Stimulated activated CD8-positive, alpha-beta memory T cell treated with anti-CD3 and anti-CD28 coated beads, Interleukin-4, amount 100 ng/mL, for 24 hours (primary cell): ENCODE results near the gene PRKAG2.
A peak's percentile ranks its signal among the peaks of the same experiment; 100 is the strongest.
"Not testable (repeated sequence)": the region's sequence is repeated elsewhere in the genome, so short reads cannot be mapped to it uniquely, and the experiment has no call there.

Experiments
- DNase-seq: peaks from one replicate; pipeline ENCODE4 v3.0.0-alpha.2; 2020; ENCODE audit warnings: low read depth

PRKAG2 gene

DNA sequence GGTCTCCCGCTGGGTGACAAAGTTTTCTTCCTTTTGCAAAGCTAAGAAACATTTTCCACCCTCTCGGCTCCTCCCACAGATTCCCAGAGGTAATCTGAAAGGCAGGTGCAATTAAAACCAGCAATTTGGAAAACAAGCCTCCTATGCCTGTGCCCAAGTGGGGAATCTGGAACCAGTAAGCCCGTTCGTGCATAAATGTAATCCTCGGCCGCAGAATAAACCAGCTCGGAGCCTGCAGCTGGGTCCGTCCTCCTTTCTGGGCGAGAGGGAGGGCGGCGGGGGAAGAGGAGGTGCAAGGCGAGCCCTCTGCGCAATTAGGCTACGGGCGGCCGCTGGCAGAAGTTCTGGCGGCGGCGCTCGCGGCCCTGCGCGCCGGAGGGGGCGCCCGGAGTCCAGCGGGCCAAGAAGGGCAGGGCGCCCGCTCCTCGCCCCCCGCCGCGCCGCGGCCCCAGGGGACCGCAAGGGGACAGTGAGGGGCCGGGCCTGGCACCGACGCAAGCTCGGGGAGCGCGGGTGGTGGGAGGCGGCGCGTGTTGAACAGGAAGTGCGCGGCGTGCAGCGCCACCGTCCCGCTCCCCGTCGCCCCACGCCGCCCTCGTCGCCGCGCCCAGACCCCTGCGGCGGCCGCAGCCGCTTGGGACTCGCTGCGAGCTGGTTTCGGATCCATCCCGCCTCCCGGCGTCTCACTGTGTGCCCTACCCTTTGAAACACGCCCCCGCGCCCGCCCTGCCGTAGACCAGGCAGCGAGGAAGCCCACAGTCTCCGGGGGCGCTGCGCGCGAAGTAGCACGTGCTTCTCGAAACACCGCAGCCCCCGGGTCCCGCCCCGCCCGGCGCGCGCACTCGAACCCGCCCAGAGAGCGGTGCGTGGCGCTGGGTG is at the start of gene PRKAG2:
Gene PRKAG2 (minus strand): TSS at position 217 of the 879 bp plus-strand sequence. CDS start 495 bp downstream, outside the sequence.
- DNase-seq: peak; percentile 65

DNA sequence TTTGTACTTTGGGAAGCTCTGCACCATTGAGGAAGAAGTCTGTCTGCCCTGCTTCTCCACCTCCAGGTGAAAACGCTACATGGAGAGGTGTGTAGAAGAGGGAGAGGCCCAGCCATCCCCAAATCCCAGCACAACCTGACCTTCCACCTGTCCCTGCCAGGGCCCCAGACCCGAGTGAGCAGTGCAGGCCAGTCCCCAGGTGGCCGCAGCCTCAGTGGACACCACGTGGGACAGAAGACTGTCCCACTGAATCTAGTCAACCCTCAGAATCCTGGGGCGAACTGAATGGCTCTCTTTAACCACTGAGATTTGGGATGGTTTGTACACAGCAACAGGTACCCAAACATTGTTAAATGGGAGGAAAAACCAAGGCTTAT is 49.4 kb upstream of the PRKAG2 start:
- no peak for DNase-seq

DNA sequence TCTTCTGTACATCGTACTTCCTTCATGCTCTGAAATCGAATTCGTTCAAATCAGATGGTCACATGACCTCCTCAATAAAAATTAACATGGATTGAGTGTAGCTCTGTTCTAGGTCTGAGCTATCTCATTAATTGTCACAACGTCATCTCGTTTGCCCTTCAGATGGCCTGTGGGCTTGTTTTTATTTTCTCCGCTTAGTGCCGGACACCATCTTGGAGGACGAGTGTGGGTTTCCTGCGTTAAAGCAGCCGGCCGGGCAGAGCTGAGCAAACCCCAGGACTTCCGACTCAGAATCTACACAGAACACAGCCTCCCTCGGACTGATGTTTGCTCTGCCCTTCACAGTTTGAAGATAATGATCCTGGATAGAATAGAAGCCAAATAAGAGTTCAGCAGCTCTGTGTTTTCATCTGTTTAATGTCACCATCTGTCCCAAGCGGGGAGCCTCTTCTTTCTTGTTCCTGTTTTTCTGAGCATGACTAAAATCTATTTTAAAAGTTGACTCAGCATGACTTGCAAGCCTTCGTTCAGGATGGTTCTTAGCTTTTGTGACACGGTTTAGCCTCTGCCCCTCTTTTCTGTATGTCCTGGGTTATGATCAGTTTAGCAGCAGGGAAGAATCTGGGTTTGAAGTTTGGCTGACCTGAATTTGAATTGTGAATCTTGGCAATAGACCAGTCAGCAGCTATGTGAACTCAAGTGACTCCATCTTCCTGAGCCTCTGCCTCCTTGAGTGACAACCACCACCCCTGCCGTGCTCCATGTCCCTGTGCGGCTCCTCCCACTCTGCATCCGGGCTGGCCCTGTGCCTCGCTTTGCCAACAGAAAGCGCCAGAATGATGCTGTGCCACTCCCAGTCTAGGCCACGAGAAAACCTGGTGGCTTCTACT is 48.8 kb upstream of the PRKAG2 start:
- no peak for DNase-seq

DNA sequence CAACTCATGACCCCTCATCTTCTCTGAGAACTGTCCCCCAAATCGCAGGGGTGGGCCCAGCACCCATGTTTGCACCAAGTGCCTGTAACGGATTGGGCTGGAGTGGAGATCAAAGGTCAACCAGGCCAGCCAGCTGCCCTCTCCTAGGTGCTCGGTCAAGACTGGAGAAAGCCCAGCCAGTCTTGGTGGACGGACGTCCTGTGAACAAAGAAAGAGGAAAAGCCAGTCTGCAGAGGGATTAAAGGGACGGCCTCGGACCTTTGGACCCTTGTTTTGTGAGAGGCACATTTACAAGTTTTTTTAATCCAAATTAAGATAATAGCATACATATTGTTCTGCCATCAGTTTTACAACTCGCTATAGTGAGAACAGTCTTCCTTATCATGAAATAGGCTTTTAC is 47.6 kb upstream of the PRKAG2 start:
- DNase-seq: no peak

DNA sequence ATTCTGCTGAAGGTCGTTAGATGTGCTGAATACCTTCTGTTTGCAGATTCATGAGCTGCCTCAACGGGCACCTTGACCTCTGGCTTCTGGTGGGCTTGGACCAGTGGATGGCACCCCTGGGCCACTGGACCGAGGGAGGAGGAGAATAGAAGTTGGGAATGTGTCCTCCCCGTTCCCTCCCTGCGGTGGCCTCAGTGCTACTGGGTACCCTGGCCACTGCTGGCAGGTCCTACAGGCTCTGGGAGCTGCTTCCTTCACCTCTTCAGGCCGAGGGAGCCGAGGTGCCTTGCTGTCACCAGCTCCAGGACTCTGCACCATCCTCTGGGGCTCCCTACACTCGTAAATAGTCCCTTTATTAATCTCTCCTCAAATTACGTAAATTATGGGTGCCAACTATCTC is 47.1 kb upstream of the PRKAG2 start:
- no peak for DNase-seq

GRCh38 chr7:151923097-151923876 is 46.4 kb upstream of the PRKAG2 start:
- no peak for DNase-seq

DNA sequence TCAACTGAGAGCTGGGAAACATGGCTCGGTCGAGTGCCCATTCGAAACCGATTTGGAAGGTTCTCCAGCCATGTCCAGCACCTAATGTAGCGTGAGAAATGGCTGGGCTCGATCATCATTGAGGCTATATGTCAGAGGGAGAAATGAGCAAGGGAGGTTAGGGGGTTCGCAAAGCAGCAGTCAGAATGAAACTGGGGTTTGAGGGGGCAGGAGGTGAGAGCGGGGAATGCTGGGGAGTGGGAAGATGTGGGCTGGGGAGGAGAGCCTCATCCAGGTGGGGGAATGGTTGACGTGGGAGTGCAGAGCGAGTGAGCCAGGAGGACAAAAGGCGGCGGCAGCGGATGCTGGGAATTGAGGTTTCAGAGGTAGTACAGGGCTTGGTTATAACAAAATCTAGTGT is 44.5 kb upstream of the PRKAG2 start:
- DNase-seq: no peak

GRCh38 chr7:151920488-151920887 is 43.6 kb upstream of the PRKAG2 start:
- DNase-seq: no peak

DNA sequence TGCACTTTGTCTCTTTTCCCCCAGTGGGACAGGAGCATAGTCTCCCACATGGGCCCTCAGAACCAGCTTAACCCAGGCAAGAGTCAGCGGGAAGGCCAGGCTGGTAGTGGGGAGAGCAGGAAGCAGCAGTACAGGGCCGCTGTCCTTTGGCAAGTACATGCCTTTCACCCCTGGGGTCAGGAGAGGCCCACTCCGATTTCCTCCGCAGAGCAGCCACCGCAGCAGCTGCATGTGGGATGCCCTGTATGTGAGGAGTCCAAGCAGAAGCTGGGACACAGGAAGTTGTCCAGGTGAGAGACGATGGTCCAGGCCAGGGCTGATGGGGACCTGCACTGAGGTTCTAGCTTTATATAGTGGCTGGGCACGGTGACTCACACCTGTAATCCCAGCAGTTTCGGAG is 42.7 kb upstream of the PRKAG2 start:
- DNase-seq: no peak

- DNase-seq: no peak
These were observed 41.6 kb upstream of the PRKAG2 start for GRCh38 chr7:151918510-151918843.

- DNase-seq: no peak
These were observed 41.0 kb upstream of the PRKAG2 start for GRCh38 chr7:151917791-151918509.

DNA sequence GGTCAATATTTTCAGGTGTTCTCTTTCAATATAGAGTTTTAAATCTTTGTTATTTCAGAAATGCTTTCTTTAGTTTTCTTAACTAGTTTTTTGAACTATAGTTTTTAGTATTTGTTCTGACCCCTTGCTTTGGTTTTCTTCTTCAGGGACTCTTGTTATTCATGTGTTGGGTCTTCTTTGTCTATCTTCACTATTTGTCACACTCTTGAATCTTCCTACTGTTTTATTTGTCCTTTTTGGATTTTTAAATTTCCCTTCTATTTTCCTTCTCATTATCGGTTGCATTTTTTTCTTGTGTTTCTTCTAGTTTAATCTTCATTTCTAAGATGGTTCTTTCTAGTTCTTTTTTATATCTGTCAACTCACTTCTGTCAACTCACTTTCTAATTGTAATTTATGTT is 37.1 kb upstream of the PRKAG2 start:
- no peak for DNase-seq

- not testable (repeated sequence) for DNase-seq
These were observed 33.7 kb upstream of the PRKAG2 start for GRCh38 chr7:151910655-151911054.

DNA sequence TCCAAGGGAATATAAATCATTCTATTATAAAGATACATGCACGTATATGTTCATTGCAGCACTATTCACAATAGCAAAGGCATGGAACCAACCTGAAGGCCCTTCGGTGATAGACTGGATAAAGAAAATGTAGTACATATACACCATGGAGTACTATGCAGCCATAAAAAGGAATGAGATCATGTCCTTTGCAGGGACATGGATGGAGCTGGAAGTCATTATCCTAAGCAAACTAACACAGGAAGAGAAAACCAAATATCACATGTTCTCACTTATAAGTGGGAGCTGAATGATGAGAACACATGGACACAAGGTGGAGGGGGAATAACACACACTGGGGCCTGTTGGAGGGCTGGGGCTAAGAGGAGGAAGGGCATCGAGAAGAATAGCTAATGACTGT is 30.2 kb upstream of the PRKAG2 start:
- not testable (repeated sequence) for DNase-seq

GRCh38 chr7:151905766-151906165 is 28.9 kb upstream of the PRKAG2 start:
- no peak for DNase-seq

- no peak for DNase-seq
These were observed 28.4 kb upstream of the PRKAG2 start for GRCh38 chr7:151905353-151905752.

DNA sequence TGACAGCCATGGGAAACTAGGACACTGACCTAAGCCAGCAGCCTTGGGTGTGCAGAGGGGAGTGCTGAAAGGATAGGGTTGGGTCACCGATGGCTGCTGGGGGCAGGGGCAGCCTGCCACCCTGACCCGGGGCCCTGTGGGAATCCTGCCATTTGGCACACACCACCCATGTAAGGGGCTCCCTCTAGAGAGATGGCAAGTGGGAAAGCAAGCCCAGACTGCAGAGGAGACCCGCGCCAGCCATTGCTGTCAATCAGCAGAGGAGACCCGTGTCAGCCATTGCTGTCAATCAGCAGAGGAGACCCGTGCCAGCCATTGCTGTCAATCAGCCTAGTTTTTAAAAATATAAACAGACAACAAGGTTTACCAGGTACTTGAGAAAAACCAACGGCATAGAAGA is 27.4 kb upstream of the PRKAG2 start:
- DNase-seq: no peak

GRCh38 chr7:151903249-151904032 is 26.5 kb upstream of the PRKAG2 start:
- no peak for DNase-seq

- DNase-seq: no peak
These were observed 25.4 kb upstream of the PRKAG2 start for GRCh38 chr7:151902311-151902710.

GRCh38 chr7:151901828-151902227 is 24.9 kb upstream of the PRKAG2 start:
- no peak for DNase-seq
